Measurements from ENCODE around the gene IPCEF1.

The IPCEF1 gene

GRCh38 chr6:154289818-154290508, 66.6 kb downstream of the IPCEF1 start:
- DNase-seq, result no peak

GRCh38 chr6:154285826-154286225, 70.8 kb downstream of the IPCEF1 start:
- no peak for DNase-seq

GRCh38 chr6:154284313-154284853, 72.2 kb downstream of the IPCEF1 start:
- DNase-seq, result no peak

GRCh38 chr6:154280521-154280920, 76.1 kb downstream of the IPCEF1 start:
- DNase-seq, result no peak

GRCh38 chr6:154277629-154278017, 79.0 kb downstream of the IPCEF1 start:
- DNase-seq, result no peak

- no peak for DNase-seq
Measured at GRCh38 chr6:154276810-154277628, 79.6 kb downstream of the IPCEF1 start.

GRCh38 chr6:154274168-154274567, 82.4 kb downstream of the IPCEF1 start:
- no peak for DNase-seq

GRCh38 chr6:154268486-154268885, 88.1 kb downstream of the IPCEF1 start:
- DNase-seq, result no peak

GRCh38 chr6:154267508-154268106, 89.0 kb downstream of the IPCEF1 start:
- DNase-seq, result no peak

GRCh38 chr6:154266560-154267099, 90.0 kb downstream of the IPCEF1 start:
- no peak for DNase-seq

GRCh38 chr6:154261688-154262397, 94.8 kb downstream of the IPCEF1 start:
- DNase-seq, result no peak

GRCh38 chr6:154258064-154258757, 98.4 kb downstream of the IPCEF1 start:
- DNase-seq, result no peak

- DNase-seq, result no peak
Measured at GRCh38 chr6:154257067-154257466, 99.5 kb downstream of the IPCEF1 start.

GRCh38 chr6:154252678-154253077, 103.9 kb downstream of the IPCEF1 start:
- DNase-seq, result no peak

GRCh38 chr6:154251116-154251515, 105.5 kb downstream of the IPCEF1 start:
- no peak for DNase-seq

- peak; percentile 39 for DNase-seq
Measured at GRCh38 chr6:154249499-154250298, 106.9 kb downstream of the IPCEF1 start.

GRCh38 chr6:154247119-154247861, 109.3 kb downstream of the IPCEF1 start:
- no peak for DNase-seq

GRCh38 chr6:154246723-154247118, 109.9 kb downstream of the IPCEF1 start:
- DNase-seq, result no peak

GRCh38 chr6:154245506-154245905, 111.1 kb downstream of the IPCEF1 start:
- DNase-seq, result no peak
